GM21423 (cell line): ENCODE results near the gene SRRT.
A peak's percentile ranks its signal among the peaks of the same experiment; 100 is the strongest.

ENCODE experiments used
- ATAC-seq: cut with Tn5 transposase; IDR thresholded peaks from one replicate; pipeline ENCODE4 v1.9.1; 2021; ENCODE audit warnings: mild to moderate bottlenecking, moderate library complexity; ENCODE audit not compliant: unreplicated experiment

Gene SRRT, protein sequence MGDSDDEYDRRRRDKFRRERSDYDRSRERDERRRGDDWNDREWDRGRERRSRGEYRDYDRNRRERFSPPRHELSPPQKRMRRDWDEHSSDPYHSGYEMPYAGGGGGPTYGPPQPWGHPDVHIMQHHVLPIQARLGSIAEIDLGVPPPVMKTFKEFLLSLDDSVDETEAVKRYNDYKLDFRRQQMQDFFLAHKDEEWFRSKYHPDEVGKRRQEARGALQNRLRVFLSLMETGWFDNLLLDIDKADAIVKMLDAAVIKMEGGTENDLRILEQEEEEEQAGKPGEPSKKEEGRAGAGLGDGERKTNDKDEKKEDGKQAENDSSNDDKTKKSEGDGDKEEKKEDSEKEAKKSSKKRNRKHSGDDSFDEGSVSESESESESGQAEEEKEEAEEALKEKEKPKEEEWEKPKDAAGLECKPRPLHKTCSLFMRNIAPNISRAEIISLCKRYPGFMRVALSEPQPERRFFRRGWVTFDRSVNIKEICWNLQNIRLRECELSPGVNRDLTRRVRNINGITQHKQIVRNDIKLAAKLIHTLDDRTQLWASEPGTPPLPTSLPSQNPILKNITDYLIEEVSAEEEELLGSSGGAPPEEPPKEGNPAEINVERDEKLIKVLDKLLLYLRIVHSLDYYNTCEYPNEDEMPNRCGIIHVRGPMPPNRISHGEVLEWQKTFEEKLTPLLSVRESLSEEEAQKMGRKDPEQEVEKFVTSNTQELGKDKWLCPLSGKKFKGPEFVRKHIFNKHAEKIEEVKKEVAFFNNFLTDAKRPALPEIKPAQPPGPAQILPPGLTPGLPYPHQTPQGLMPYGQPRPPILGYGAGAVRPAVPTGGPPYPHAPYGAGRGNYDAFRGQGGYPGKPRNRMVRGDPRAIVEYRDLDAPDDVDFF

DNA sequence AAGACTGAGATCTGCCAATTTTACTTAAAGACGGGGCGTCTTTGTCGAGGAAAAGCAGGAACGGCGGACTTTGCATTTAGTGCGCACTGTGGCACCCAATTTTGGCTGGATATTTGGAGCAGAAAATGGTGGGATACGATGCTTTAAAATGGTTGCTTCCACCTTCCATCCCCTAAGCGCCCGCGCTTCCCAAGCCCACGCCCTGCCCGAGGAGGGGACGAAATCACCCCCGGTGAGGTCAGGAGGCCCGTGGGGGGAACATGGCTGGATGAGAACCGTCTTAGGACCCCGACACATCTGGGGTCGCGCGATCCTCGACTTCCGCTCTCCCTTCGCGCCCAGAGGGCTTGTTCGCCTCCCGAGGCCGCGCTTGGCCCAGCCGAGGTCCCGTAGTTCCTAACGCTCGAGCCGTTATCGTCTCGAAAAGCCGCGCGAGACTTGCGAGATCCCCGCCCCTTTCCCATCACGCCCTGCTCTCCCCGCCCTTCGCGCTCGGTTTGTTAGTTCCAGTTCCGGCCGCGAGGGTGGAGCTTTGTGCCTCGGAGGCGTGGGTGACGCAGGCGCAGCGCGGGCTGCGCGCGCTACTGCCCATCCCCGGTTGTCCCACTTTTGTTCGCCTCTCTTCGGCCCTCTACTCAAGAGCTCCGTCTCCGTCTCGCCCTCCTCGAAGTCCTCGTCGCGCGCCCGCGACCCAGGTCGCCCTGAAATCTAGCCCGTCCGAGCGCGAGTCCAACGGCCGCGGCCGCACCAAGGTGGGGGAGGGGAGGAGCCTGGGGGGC lies at the start of gene SRRT:
SRRT (plus strand) TSS at position 527 of the 779 bp plus-strand sequence. CDS start 488 bp downstream, outside the sequence.
- ATAC-seq, result peak; percentile 94

DNA sequence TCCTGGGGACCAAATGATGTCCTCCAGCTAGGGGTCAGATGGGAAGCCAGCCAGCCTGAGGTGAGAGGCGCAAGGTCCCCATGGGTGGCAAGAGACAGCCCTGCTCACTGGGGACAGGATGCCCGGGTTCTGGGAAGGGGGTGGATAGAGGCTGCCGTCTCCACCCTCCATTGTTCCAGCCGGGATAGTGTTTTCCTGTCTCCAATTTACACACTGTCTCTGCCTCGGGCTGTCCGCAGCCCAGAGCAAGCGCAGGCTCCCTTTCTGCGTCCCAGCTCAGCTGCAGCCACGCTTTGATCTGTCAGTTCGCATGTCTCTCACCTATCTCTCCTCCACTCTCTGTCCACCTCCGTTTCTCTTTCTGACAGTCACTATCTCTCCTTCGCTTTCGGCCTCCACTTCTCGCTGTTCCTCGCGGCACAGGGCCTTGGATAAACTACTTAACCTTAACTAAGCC lies 49.7 kb upstream of the SRRT start:
- ATAC-seq, result no peak

DNA sequence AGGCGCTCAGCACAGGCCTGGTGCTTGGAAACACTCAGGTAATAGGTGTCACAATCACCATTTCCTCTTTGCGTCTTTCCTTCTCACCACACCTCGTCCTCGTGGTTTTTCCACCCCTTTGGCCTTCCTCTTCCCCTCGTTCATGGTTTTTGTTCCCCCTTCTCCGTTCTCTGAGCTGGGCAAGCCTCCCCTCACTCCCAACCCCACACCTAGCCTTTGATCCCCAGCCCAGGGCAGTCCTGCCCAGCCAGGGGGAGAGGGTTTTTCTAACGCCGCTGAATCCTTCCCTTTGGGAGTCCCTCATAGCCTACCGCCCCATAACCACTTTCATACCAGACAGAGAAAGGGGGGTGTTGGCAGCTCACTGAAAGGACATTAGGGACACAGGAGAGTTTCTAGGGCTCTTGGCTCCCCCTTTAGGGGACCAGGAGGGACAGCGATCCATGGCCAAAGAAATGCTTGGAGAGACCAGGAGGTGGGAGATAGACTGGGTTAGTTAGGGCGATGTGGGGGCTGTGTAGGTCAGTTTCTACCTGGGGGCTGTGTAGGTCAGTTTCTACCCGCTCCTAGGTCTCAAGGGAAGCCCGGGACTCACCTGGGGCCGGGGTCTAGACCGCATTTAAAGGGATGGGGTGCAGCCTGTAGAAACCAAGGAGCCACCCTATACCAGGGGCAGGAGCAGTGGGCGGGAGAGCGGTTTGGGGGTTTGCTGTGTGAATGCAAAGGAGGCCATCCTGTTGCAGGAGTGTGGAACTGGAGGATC lies 49.0 kb upstream of the SRRT start:
- no peak for ATAC-seq

DNA sequence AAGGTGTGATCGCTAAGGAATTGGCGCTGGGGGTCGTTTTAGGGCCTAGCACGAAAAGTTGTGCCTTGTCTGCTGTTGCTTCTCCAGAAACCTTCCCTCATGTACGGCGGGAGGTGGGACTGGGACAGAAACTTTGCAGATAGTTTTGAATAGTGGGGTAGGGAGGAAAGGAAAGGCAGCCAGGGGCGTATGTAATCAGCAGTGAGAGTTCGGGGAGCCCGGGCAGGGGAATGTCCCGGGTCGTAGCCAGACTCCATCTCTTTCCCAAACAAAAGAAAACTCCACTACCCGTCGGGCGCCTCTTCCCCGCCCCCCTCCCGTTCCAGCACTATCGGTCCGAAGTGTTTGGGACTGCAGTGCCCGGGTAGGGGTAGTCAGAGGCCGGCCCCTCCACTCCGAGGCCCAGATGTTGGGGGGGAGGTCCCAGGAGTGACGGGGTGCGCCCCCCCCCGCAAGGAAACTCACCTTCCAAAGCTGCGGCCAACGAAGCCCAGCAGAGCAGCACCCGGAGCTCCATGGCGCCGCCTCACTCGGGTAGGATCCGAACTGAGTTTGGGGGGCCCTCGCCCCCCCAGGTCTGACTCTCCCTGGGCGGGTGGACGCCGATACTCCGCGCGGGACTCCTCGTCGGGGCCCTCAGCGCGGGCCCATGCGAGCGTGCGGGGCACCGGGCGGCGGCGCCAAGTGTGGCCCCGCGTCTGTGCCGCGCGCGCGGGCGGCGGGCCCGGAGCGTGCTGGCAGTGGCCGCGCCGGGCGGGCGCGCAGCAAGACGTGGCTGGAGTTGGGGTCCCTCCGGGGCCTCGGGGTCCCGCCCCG lies 48.2 kb upstream of the SRRT start:
- no peak for ATAC-seq

DNA sequence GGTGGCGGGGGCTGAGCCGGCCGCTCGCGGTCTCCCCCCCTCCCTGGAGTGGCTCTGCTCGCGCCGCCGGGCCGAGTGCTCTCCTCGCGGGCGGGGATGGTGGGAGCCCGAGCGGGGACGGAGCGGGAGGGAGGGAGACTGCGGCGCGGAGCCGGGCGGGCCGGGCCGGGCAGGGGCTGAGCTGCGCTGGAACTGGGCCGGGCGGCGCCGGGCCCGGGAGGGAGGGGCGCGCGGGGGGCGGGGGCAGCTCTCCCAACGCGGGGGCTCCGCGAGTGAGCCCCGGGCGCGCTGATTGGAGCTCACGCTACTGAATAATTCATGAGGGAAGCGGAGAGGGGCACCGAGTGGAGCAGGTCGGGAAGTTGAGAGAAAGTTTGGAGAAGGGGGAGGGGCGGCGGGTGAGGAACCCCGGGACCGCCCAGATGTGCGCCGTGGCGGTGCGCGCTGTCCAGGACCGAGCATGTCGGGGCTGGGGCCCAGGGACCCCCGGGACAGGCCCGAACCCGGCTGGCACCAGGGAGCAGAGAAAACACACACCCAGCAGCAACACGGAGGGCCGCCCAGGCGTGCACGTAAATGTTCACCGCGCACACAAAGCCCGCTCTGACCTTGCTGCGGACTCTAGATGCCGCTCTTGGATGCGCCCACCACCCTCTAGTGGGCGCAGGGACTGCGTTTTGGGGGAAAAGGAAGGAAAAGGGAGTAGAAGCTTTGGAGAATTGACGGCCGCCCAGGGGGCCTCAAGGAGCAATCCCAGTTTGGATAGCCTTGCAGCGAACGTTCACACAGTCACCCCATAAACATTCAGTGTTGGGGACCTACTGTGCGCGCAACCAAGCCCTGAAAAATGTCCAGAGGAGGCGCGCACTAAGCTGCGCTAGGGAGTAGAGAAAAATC lies 47.3 kb upstream of the SRRT start, which contains the start of gene EPHB4:
EPHB4 (minus strand) TSS at position 194 of the 897 bp plus-strand sequence. CDS start 493 bp downstream, outside the sequence.
- ATAC-seq, result no peak

DNA sequence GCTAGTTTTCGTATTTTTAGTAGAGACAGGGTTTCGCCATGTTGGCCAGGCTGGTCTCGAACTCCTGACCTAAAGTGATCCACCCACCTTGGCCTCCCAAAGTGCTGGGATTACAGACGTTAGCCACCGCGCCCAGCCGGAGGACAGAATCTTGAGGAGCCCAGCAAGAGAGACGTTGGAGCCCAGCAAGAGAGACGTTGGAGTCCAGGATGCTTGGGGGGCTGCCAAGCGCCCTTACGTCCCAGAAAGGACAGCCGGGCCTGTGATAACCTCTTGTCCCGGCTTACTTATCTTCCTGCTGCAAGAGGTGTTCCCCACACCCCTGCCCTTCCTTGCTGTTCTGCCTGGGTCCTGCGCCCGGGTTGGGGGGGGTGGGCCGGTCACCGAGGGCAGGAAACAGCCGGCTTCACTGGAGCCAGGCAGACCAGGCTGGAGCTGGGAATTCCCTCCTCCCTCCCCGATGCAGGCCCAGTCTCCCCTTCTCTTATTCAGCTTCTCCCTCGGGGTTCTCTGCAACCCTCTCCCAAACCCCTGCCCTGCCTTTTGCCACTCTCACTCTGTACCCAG lies 45.7 kb upstream of the SRRT start:
- ATAC-seq, result no peak

DNA sequence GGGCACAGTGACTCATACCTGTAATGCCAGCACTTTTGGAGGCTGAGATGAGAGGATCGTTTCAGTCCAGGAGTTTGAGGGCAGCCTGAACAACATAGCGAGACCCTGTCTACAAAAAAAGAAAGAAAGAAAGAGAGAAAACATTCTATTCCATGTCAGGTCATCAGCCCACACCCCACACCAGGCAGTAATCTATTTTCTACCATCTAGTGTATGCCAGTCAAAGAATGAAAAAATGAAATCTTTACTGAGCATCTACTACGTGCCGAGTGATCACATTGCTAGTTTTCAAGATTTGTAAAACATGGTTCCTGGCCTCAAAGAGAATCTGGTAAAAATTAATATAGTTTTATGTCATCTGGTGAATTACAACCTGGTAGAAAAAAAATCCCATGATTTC lies 44.5 kb upstream of the SRRT start:
- no peak for ATAC-seq

DNA sequence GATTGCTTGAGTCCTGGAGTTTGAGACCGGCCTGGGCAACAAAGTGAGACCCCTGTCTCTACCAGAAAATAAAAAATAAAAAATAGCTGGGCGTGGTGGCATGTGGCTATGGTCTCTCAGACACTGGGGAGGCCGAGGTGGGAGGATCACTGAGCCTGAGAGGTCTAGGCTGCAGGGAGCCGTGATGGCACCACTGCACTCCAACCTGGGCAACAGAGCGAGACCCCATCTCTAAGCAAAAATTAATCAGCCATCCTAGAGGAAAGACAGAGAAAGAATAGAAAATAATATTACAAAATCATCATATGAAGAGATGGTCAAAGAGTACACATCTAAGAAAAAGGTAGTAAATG lies 42.6 kb upstream of the SRRT start:
- ATAC-seq, result no peak

DNA sequence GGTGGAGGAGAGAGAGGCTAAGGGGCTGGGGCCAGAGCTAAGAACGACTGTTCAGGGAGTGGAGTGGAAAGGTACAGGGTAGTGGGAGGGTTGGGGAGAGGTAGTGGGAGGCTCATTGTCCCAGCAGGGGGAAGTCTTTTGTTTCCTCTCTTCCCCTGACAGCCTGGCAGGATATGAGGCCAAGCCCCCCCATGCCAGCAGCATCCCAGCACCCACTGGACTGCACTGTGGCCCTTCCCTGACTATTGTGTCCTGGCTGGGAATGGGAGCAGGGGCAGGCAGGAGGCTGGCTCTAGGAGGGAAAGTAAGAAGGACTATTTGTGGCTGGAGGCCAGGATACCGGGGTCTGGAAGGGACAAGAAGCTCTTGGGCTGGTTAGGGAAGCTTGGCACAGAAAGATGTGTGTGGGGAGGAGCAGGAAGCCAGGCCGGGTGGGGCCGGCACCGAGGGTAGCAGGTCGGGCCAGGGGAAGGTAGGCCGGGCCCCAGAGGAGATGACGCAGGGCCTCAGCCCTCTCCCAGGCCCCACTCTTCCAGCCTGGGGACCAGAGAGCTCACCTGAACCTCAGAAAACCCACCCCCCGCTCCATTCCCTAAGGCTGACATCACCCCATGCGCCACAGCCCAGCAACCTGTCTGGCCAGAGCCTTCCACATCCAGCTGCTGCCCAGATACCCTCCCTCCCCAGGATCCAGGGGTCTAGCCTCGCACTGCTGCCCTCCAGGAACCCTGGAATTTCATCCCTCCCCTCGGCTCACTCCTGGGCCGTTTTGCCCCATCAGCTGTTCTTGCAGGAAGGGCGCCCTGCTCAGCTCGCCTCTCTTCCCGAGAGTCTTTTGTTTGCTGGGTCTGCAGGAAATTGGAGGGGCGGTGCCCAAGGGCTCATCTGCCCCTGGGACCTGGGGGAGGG lies 38.7 kb upstream of the SRRT start:
- no peak for ATAC-seq

DNA sequence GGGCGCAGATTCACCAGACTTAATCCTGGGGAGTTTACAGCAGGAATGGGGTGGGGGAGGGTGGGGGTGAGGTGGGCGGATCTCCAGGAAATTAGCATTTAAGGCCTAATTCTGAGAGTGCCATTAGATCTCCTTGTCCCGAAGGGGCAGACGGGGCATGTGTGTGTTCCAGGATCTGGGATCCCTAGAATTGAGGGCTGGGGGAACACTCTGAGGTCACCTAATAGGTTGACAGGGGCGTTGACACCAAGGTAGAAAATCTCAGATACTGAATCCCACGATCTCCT lies 38.1 kb upstream of the SRRT start:
- ATAC-seq, result no peak

DNA sequence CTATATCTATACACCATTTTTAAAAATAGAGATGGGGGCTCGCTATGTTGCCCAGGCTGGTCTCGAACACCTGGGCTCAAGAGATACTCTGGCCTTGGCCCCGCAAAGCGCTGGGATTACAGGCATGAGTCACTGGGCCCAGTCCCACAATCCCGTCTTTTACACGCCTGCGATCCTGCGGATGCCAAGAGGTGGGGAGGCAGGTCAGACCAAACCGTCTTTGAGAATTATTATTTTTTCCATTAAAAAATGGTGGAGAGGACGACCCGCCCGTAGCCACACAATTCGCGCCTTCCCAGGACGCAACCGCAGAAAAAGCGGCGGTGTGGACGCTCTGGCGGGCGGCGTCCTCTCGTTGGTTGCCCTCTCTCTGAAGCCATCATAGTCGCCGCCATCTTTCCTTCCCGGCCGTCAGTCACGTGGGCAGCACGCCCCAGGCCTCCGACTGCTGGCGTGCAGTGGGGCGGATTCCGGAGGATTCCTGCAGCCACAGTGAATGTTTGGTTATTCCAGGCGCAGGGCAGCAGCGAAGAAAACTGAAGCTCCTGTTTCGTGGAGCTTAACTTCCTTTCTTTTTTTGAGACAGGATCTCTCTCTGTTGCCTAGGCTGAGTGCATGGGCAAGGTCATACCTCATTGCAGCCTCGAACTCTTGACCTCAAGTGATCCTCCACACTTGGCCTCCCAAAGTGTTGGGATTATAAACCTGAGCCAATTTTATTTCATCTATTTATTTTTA lies 37.6 kb upstream of the SRRT start:
- peak; percentile 89 for ATAC-seq

DNA sequence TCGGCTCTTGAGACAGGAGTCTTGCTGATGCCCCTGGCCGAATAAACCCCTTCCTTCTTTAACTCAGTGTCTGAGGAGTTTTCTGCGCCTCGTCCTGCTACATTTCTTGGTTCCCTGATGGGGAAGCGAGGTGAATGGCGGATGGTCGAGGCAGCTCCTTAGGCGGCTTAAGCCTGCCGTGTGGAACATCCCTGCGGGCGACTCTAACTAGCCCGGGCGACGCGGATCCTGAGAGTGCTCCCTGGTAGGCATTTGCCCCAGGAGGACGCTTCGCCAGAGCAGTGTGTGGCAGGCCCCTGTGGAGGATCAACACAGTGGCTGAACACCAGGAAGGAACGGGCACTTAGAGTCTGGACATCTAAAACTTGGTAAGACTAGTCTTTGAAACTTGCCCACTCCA lies 35.5 kb upstream of the SRRT start:
- ATAC-seq, result no peak

DNA sequence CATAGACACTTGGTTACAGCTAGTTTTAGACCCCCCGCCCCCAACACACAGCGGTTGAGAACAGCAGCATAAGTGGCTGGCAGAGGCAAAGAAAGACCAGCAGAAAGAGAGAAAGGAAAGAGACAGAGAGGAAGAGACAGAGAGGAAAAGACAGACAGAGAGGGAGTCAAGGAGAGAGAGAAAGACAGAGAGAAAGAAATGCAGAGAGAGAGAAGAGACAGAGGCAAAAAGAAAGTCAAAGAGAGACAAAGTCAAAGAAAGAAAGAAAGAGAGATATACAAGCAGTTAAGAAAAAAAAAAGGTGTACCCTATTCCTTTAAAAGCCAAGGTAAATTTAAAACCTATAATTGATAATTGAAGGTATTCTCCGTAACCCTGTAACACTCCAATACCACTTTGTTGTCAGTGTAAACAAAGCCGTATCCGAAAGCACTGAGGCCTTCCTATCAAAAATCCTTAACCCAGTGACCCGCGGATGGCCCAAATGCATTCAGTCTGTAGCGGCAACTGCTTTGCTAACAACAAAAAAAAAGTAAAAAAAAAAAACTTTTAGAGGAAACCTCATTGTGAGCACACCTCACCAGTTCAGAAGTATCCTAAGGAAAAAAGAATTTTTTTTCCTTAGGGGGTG lies 34.3 kb upstream of the SRRT start:
- ATAC-seq, result no peak

DNA sequence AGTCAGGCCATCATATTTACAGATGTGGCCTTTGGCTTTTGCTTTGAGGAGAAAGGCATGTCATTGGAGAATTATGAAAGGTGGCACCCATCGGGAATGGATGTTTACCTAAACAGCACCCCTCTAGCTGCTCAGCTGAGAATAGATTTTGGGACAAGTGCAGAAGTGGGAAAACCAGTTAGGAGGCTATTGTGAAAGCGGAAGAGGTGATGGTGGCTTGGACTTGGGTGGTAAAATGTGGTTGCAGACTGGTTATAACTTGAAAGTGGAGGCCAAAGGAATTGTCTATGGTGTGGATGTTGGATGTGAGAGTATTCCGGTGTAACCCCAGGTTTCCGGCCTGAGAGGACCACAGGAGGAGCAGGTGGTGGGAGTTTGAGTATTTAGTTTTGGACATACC lies 27.5 kb upstream of the SRRT start:
- ATAC-seq, result no peak

DNA sequence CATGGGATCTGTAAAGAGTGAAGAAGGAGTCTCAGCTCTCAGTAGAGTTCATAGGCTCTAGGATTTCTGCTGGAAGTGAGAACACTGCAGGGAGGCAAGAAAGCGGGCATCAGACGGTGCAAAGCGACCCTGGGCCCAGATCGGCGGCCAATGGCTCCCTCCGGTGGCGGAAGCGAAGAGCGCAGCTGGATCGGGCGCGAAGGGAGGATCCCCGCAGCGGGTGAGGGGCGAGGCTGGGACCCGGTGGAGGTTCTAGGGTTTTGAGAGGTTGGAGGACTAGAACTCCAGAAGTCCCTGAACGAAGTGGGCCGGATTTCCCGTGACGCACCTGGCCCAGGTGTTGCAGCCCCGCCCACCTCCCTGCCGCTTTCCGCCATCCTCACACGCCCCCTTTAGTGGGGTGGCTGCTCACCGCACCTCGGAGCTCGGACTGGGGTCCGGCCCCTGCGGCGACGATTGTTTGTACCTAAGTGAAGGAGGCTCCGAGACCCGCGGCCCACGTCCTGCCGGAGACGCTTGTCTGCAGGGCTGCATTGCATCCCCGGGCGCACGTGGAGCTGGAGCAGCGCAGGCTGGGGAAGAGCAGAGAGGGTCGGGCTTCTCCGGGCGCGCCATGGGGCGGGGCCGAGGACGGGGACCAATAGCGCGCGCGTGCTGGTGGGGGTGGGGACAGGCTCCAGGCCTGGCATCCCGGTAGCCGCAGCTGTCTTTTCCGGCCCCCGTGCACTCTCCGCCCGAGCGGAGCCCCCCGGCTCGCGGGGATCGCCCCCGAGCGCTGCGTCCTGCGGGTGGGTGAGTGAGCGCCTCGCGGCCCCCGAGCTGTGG lies 22.6 kb upstream of the SRRT start, which contains the start of gene SLC12A9:
SLC12A9 (plus strand) TSS at position 666 of the 825 bp plus-strand sequence. CDS start 1,485 bp downstream, outside the sequence.
- ATAC-seq, result peak; percentile 88
